Loucy (cell line): ENCODE measurements around the gene TP73.

ENCODE experiments used
- H2AFZ ChIP-seq: fragments of 200-600 bp; sonication (generic); 2 replicates; pipeline ENCODE4 v1.6.0; 2016; ENCODE audit warnings: antibody characterized with exemption, mild to moderate bottlenecking, low read length, moderate library complexity
- H3F3A ChIP-seq: fragments of 200-600 bp; 2 replicates; pipeline ENCODE4 v1.6.0; 2016; ENCODE audit warnings: antibody characterized with exemption, low read depth, mild to moderate bottlenecking
- H3K27me3 ChIP-seq: fragments of 200-600 bp; sonication (generic); 2 replicates; pipeline ENCODE4 v1.6.1; 2014; ENCODE audit warnings: low read length, mild to moderate bottlenecking; ENCODE audit not compliant: insufficient read depth, poor library complexity, severe bottlenecking
- H3K36me3 ChIP-seq: fragments of 200-600 bp; sonication (generic); 2 replicates; pipeline ENCODE4 v1.6.1; 2016; ENCODE audit warnings: low read length; ENCODE audit not compliant: insufficient read depth
- H3K4me1 ChIP-seq: fragments of 200-600 bp; sonication (generic); 2 replicates; pipeline ENCODE4 v1.5.1; 2014; ENCODE audit warnings: low read length, mild to moderate bottlenecking; ENCODE audit not compliant: insufficient read depth, poor library complexity, severe bottlenecking
- H3K4me2 ChIP-seq: fragments of 200-600 bp; sonication (generic); 2 replicates; pipeline ENCODE4 v1.6.0; 2014; ENCODE audit warnings: antibody characterized with exemption, low read length, low read depth, mild to moderate bottlenecking; ENCODE audit not compliant: poor library complexity, severe bottlenecking
- H3K4me3 ChIP-seq: fragments of 200-600 bp; sonication (generic); 2 replicates; pipeline ENCODE4 v1.5.1; 2014; ENCODE audit warnings: low read length, mild to moderate bottlenecking, mixed read lengths; ENCODE audit not compliant: poor library complexity, severe bottlenecking
- H3K79me2 ChIP-seq: fragments of 200-600 bp; sonication (generic); 2 replicates; pipeline ENCODE4 v1.6.1; 2014; ENCODE audit warnings: low read length; ENCODE audit not compliant: insufficient read depth
- H3K9ac ChIP-seq: fragments of 200-600 bp; sonication (generic); 2 replicates; pipeline ENCODE4 v1.6.0; 2014; ENCODE audit warnings: mild to moderate bottlenecking, low read depth, low read length, moderate library complexity; ENCODE audit not compliant: poor library complexity, severe bottlenecking
- H3K9me2 ChIP-seq: fragments of 200-600 bp; sonication (generic); replicated peaks from 2 replicates; pipeline ENCODE4 v1.6.1; 2016; ENCODE audit warnings: low read depth, low read length, mixed read lengths
- H3K9me3 ChIP-seq: fragments of 200-600 bp; sonication (generic); 2 replicates; pipeline ENCODE4 v1.6.1; 2014; ENCODE audit warnings: mild to moderate bottlenecking, antibody characterized with exemption, low read length, low read depth; ENCODE audit not compliant: insufficient read depth
- H4K20me1 ChIP-seq: fragments of 200-600 bp; sonication (generic); 2 replicates; pipeline ENCODE4 v1.6.0; 2014; ENCODE audit warnings: antibody characterized with exemption, low read length, mild to moderate bottlenecking; ENCODE audit not compliant: insufficient read depth, poor library complexity, severe bottlenecking
- CTCF ChIP-seq: fragments of 200-600 bp; sonication (generic); conservative IDR thresholded peaks from 2 replicates; pipeline ENCODE4 v1.5.1; 2014; ENCODE audit warnings: mild to moderate bottlenecking, antibody characterized with exemption, low read length
- EZH2phosphoT487 ChIP-seq: fragments of 200-600 bp; IDR thresholded peaks from 2 replicates; pipeline ENCODE4 v1.6.1; 2018; ENCODE audit warnings: antibody characterized with exemption, mild to moderate bottlenecking, moderate library complexity, borderline replicate concordance

The TP73 gene

GRCh38 chr1:3662080-3662671 is 9.9 kb downstream of the TP73 start:
- Histone ChIP-seq H3K79me2 (no peaks in the 10 kb centered on the region), H3K9ac (no peak overlapping the region), H3K36me3 (no peaks in the 10 kb centered on the region), H3K4me3 (no peak overlapping the region), H3K27me3 (no peaks in the 10 kb centered on the region), H3K9me2 (no peaks in the 10 kb centered on the region), H3F3A (no peaks in the 10 kb centered on the region), H3K4me1 (peaks cover 8% of the 10 kb centered on the region), H4K20me1 (no peaks in the 10 kb centered on the region), H3K9me3 (no peaks in the 10 kb centered on the region), H2AFZ (no peak overlapping the region), H3K4me2 (no peak overlapping the region)
- TF ChIP-seq CTCF (no peak), EZH2phosphoT487 (no peak)

- H3K4me1 ChIP-seq: peaks cover 8% of the 10 kb centered on the region
- H3K9ac ChIP-seq: no peak overlapping the region
- H2AFZ ChIP-seq: peak overlapping the region; percentile 97
These were observed 11.8 kb downstream of the TP73 start for GRCh38 chr1:3663999-3664699.

GRCh38 chr1:3664700-3665375 is 12.5 kb downstream of the TP73 start:
- H3K9ac ChIP-seq: no peak overlapping the region
- peak overlapping the region; percentile 97 for H2AFZ ChIP-seq
- no peaks in the 10 kb centered on the region for H3K27me3 ChIP-seq
- no peaks in the 10 kb centered on the region for H3K9me3 ChIP-seq
- no peak overlapping the region for H3K4me3 ChIP-seq
- no peaks in the 10 kb centered on the region for H3K36me3 ChIP-seq
- peaks cover 8% of the 10 kb centered on the region for H3K4me1 ChIP-seq
- no peak for TF ChIP-seq CTCF
- no peak for TF ChIP-seq EZH2phosphoT487
- no peak overlapping the region for H3K4me2 ChIP-seq
- H3K79me2 ChIP-seq: no peaks in the 10 kb centered on the region
- H3K9me2 ChIP-seq: no peaks in the 10 kb centered on the region
- H3F3A ChIP-seq: no peaks in the 10 kb centered on the region
- H4K20me1 ChIP-seq: no peaks in the 10 kb centered on the region

More at GRCh38 chr1:3663999-3664699, 11.8 kb downstream of the TP73 start:
- Histone ChIP-seq H3F3A (no peaks in the 10 kb centered on the region), H3K36me3 (no peaks in the 10 kb centered on the region), H3K9me3 (no peaks in the 10 kb centered on the region), H3K9me2 (no peaks in the 10 kb centered on the region), H3K4me2 (no peak overlapping the region), H4K20me1 (no peaks in the 10 kb centered on the region), H3K27me3 (no peaks in the 10 kb centered on the region), H3K4me3 (no peak overlapping the region), H3K79me2 (no peaks in the 10 kb centered on the region)
- TF ChIP-seq CTCF: no peak
- no peak for TF ChIP-seq EZH2phosphoT487
